CD14-positive monocyte (primary cell): ENCODE results near the gene BHLHE23. TPM values are rescaled to one million over a fixed set of nuclear protein-coding genes. Genes with fewer than 3 reads are reported as not detected.
A peak's percentile ranks its signal among the peaks of the same experiment; 100 is the strongest.

Experiments used
- DNase-seq, 3 donors: peaks; one replicate each; pipeline ENCODE4 v3.0.0-alpha.2; 2011 to 2022
- H2AFZ ChIP-seq: 2 replicates; pipeline ENCODE4 v1.6.0; 2012; ENCODE audit warnings: mild to moderate bottlenecking, low read depth, low read length, inconsistent platforms; ENCODE audit not compliant: insufficient read depth, poor library complexity, severe bottlenecking
- H3K27ac ChIP-seq, 2 donors: 1 replicate in 1 of 2; 2 replicates in 1 of 2; pipeline ENCODE4 v1.5.1; 2012 to 2013; ENCODE audit warnings: low read length in 2 of 2, control low read depth in 1 of 2, inconsistent platforms in 1 of 2, low read depth in 1 of 2, mild to moderate bottlenecking in 1 of 2
- H3K27me3 ChIP-seq, 2 donors: one replicate each; pipeline versions ENCODE4 v1.6.0 to v1.6.1; 2011 to 2013; ENCODE audit warnings: low read length in 2 of 2; ENCODE audit not compliant: control insufficient read depth in 2 of 2, insufficient read depth in 2 of 2
- H3K36me3 ChIP-seq, 2 donors: replicated peaks in 1 of 2; 1 replicate in 1 of 2; 2 replicates in 1 of 2; pipeline versions ENCODE4 v1.5.1 to v1.6.1; 2012 to 2013; ENCODE audit warnings: low read length in 2 of 2, control low read depth in 1 of 2, inconsistent platforms in 1 of 2, mild to moderate bottlenecking in 1 of 2; ENCODE audit not compliant: insufficient read depth in 2 of 2, control insufficient read depth in 1 of 2
- H3K4me1 ChIP-seq, 2 donors: 1 replicate in 1 of 2; 2 replicates in 1 of 2; pipeline versions ENCODE4 v1.5.1 to v1.6.1; 2012 to 2013; ENCODE audit warnings: low read length in 2 of 2, control low read depth in 1 of 2, inconsistent platforms in 1 of 2, mild to moderate bottlenecking in 1 of 2, moderate library complexity in 1 of 2; ENCODE audit not compliant: insufficient read depth in 2 of 2, control insufficient read depth in 1 of 2
- H3K4me2 ChIP-seq: replicated peaks from 2 replicates; pipeline ENCODE3; 2012; ENCODE audit warnings: low read length, moderate library complexity, mild to moderate bottlenecking; ENCODE audit not compliant: poor library complexity, severe bottlenecking; ENCODE audit errors: extremely low read depth
- H3K4me3 ChIP-seq, 3 experiments: fragments of 200-600 bp in 1 of 3; sonication (generic) in 1 of 3; replicated peaks in 1 of 3; 1 replicate in 2 of 3; 2 replicates in 1 of 3; pipeline ENCODE4 v1.5.1; 2011 to 2013; ENCODE audit warnings: low read length in 3 of 3, mild to moderate bottlenecking in 3 of 3, control low read depth in 2 of 3, low read depth in 2 of 3, inconsistent platforms in 1 of 3, moderate library complexity in 1 of 3
- H3K79me2 ChIP-seq: 2 replicates; pipeline ENCODE4 v1.6.0; 2012; ENCODE audit warnings: mild to moderate bottlenecking, control low read depth, inconsistent platforms, low read length, moderate library complexity; ENCODE audit not compliant: insufficient read depth
- H3K9ac ChIP-seq: 2 replicates; pipeline ENCODE4 v1.6.0; 2017; ENCODE audit warnings: low read length, mild to moderate bottlenecking; ENCODE audit not compliant: insufficient read depth, poor library complexity, severe bottlenecking
- H3K9me3 ChIP-seq, 2 donors: replicated peaks in 1 of 2; 1 replicate in 1 of 2; 2 replicates in 1 of 2; pipeline versions ENCODE4 v1.5.1 to v1.6.1; 2012 to 2013; ENCODE audit warnings: low read length in 2 of 2, control low read depth in 1 of 2; ENCODE audit not compliant: control insufficient read depth in 1 of 2, insufficient read depth in 1 of 2
- H4K20me1 ChIP-seq: 2 replicates; pipeline ENCODE4 v1.6.0; 2012; ENCODE audit warnings: mild to moderate bottlenecking, low read length, control low read depth, moderate library complexity; ENCODE audit not compliant: insufficient read depth
- H3K27ac Mint-ChIP-seq, 7 donors: one replicate each; pipeline ENCODE4 v1.8.0; 2020; ENCODE audit warnings: mild to moderate bottlenecking in 7 of 7, mixed read lengths in 7 of 7, moderate library complexity in 6 of 7, inconsistent platforms in 2 of 7
- H3K27me3 Mint-ChIP-seq, 3 donors: one replicate each; pipeline ENCODE4 v1.8.0; 2021 to 2022; ENCODE audit warnings: low read depth in 3 of 3, mild to moderate bottlenecking in 3 of 3, mixed read lengths in 3 of 3, moderate library complexity in 3 of 3, inconsistent platforms in 1 of 3
- H3K36me3 Mint-ChIP-seq, 2 donors: one replicate each; pipeline ENCODE4 v1.8.0; 2020; ENCODE audit warnings: mixed read lengths in 2 of 2, inconsistent platforms in 1 of 2, mild to moderate bottlenecking in 1 of 2
- H3K4me1 Mint-ChIP-seq: one replicate; pipeline ENCODE4 v1.8.0; 2020; ENCODE audit warnings: mild to moderate bottlenecking, mixed read lengths
- H3K4me3 Mint-ChIP-seq, 2 donors: one replicate each; pipeline ENCODE4 v1.8.0; 2020; ENCODE audit warnings: mild to moderate bottlenecking in 2 of 2, mixed read lengths in 2 of 2, moderate library complexity in 1 of 2
- H3K9me3 Mint-ChIP-seq, 7 donors: one replicate each; pipeline ENCODE4 v1.8.0; 2020 to 2022; ENCODE audit warnings: mixed read lengths in 7 of 7, mild to moderate bottlenecking in 6 of 7, moderate library complexity in 6 of 7, inconsistent platforms in 2 of 7
- WGBS: methylation state at CpG from one replicate; pipeline ENCODE4 v1.1.5; 2013; ENCODE audit warnings: missing lambda C conversion rate; ENCODE audit not compliant: insufficient coverage; 5-methylcytosine and 5-hydroxymethylcytosine counted together
- intact Hi-C, 2 donors: fragments of 100-400 bp; cut with micrococcal nuclease; formaldehyde crosslinking; loops; one replicate each; pipeline versions ENCODE4 v1.15.0 to v1.15.1; 2023
- polyA plus RNA-seq, 3 donors: library from polyadenylated mRNA; depleted of rRNA in 1 of 3; unstranded in 2 of 3; stranded (reverse) in 1 of 3; fragments of 300-500 nt in 2 of 3; fragments of >200 nt in 1 of 3; fragmentation: Illumina TruSeq in 2 of 3; gene quantifications; 1 replicate in 2 of 3; 2 replicates in 1 of 3; pipeline ENCODE4 v1.2.3, GENCODE V29; 2012 to 2021
- TF ChIP-seq, protein P1 (sequence below): fragments of 200-600 bp; IDR thresholded peaks from one replicate; pipeline ENCODE4 v1.8.0; 2022; ENCODE audit warnings: antibody characterized with exemption, mild to moderate bottlenecking

BHLHE23 gene
- polyA plus RNA-seq, 3 donors: not detected

GRCh38 chr20:63033794-63034709, 27.3 kb upstream of the BHLHE23 start:
- H3K9me3 ChIP-seq: no peaks in the 10 kb centered on the region
- H3K36me3 Mint-ChIP-seq: no peaks in the 10 kb centered on the region
- DNase-seq: no peak

More at GRCh38 chr20:63033794-63034709, 27.3 kb upstream of the BHLHE23 start:
- no peak overlapping the region for H3K9ac ChIP-seq
- Mint-ChIP-seq H3K27me3 (peaks cover 35 to 83% (median 36%) of the 10 kb centered on the region in 3 donors), H3K4me1 (peaks cover 10% of the 10 kb centered on the region), H3K27ac (no peak overlapping the region), H3K9me3 (peaks cover 0 to 4% (median 0%) of the 10 kb centered on the region in 7 donors), H3K4me3 (peak overlapping the region in 1 of 2 donors; percentile 21)
- TF ChIP-seq, protein P1, sequence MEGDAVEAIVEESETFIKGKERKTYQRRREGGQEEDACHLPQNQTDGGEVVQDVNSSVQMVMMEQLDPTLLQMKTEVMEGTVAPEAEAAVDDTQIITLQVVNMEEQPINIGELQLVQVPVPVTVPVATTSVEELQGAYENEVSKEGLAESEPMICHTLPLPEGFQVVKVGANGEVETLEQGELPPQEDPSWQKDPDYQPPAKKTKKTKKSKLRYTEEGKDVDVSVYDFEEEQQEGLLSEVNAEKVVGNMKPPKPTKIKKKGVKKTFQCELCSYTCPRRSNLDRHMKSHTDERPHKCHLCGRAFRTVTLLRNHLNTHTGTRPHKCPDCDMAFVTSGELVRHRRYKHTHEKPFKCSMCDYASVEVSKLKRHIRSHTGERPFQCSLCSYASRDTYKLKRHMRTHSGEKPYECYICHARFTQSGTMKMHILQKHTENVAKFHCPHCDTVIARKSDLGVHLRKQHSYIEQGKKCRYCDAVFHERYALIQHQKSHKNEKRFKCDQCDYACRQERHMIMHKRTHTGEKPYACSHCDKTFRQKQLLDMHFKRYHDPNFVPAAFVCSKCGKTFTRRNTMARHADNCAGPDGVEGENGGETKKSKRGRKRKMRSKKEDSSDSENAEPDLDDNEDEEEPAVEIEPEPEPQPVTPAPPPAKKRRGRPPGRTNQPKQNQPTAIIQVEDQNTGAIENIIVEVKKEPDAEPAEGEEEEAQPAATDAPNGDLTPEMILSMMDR: no peak
- no peak overlapping the region for H2AFZ ChIP-seq
- peaks cover 0 to 5% of the 10 kb centered on the region in 2 donors for H3K4me1 ChIP-seq
- H3K79me2 ChIP-seq: no peaks in the 10 kb centered on the region
- H3K27me3 ChIP-seq: peaks cover 0 to 26% of the 10 kb centered on the region in 2 donors
- no peak overlapping the region for H3K27ac ChIP-seq
- no peaks in the 10 kb centered on the region for H4K20me1 ChIP-seq
- WGBS: 86% methylated on average over 27 of the region's 33 CpGs
- intact Hi-C loops: no loop called here
- H3K4me3 ChIP-seq: no peak overlapping the region
- H3K36me3 ChIP-seq: no peaks in the 10 kb centered on the region
- H3K4me2 ChIP-seq: no peak overlapping the region
